Hepatocyte (in vitro differentiated cells): ENCODE measurements around the gene SCGB1D1.

Source experiments
- CTCF ChIP-seq: fragments of 200-600 bp; sonication (generic); IDR thresholded peaks from 2 replicates; pipeline ENCODE4 v1.5.1; 2016; ENCODE audit warnings: antibody characterized with exemption, mild to moderate bottlenecking; ENCODE audit not compliant: poor library complexity
- EZH2 ChIP-seq: fragments of 200-600 bp; sonication (generic); IDR thresholded peaks from 2 replicates; pipeline ENCODE4 v1.6.1; 2016; ENCODE audit warnings: antibody characterized with exemption, mild to moderate bottlenecking, borderline replicate concordance

- TF ChIP-seq CTCF: no peak
- TF ChIP-seq EZH2: no peak
Measured at GRCh38 chr11:62153617-62154016, 36.4 kb upstream of the SCGB1D1 start.
